NCI-H1092 (cell line): Measurements from ENCODE around the gene TMEM127.
"Not testable (repeated sequence)": the region's sequence is repeated elsewhere in the genome, so short reads cannot be mapped to it uniquely, and the experiment has no call there.

Source experiments
- DNase-seq: peaks from one replicate; lab custom pipeline; 2025; lab: John Stamatoyannopoulos, UW

Gene TMEM127

DNA sequence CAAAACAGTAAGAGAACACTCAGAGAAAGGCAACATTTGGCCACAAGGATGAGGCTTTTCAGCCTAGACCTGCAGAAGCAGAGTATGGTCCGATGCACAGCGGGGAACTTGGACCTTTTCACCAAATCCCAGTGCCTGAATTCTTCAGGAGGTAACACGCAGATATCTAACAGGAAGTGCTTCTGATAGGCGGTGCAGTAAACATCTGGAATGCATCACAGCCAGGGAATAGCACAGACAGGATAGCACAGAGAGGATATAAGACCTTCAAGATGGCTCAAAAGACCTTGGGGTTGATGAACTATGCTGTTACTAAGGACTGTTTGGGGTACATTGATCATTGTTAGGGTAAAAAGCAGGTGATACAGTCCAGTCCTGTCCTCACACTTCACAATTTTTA is 1.7 kb downstream of the TMEM127 start:
- DNase-seq, result no peak

DNA sequence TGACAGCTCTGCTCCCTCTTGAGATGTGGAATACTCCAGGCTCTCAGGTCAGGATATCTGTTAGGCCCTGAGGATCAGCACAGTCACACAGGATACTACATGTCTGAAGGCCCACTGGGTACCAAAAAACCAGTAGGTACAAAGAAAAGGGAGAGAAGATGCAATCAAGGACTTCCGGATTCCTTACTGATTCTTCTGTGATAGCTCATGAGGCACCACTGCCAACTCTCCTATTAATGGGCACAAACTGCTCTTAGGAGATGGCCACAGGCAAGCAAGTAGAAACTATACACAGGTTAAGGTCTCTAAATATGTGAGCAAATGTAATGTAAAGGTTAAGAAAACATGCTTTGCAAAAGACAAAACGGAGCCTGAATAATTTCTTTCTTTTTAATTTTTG is 3.5 kb downstream of the TMEM127 start:
- DNase-seq, result no peak

DNA sequence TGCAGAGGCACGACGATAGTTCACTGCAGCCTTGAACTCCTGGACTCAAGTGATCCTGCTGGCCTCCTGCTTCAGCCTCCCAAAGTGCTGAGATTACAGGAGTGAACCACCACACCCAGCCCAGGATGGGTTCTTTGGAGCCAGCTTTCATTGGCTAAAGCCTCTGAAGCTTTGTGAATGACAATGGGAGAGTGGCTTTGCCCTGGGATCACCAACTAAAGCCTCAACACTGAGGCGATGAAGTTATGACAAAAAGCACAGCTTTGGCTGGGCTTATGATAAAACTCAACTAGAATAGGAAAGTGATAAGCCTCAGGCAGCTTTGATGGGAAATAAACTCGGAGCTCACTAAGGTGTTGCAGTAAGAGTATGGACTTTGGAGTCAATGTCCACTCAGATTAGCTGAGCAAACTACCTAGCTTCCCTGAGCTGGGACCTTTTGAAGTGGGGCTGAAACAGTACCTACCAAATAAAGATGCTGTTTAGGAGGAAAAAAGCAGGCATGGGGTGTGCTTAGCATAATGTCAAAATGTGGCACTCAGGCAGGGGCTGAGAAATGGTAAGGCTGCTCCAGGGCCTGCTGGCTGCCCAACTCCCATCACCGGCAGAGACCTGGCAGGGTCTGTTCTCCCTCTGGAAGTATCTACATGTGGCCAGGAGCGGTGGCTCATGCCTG is 4.3 kb downstream of the TMEM127 start:
- DNase-seq, result no peak

DNA sequence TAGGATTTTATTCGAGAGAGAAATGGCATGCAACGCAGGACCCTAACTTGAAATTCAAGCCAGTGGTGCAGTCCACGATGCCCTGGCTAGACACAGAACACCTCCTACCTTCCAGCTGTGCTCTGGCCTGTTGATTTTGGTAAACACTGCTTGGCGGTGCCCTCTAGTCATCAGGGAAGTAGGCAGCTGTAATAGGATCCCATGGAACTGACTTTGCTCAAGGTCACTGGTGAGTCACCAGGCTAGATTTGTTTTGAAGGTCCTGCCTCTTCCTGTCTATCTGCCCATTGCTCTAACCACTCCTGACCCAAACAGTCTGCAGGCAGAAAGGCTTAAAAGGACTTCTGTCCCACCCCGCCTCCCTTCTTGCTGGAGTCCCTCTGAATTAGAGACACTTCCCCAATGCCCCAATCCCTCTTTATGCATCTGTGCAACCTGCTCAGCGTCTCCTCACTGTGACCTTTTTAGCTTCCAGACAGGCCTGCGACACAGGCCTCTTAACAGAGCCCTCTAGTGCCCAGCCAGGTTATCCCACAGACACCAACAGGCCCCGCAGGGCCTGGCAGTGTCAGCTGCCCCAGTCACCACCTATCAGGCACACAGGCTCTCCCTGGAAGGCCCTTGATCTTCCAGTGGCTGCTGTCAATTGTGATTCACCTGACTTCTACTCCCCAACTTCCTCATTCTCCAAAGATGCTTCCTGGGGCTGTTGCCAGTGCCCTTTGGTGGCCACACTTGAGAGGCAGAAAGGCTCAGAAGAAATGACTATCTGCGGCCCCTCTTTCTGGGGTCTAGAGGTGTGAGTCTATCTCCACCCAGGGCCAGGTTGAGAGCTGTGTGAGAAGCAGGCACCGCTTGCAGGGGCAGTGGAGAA is 5.2 kb downstream of the TMEM127 start:
- DNase-seq, result no peak

DNA sequence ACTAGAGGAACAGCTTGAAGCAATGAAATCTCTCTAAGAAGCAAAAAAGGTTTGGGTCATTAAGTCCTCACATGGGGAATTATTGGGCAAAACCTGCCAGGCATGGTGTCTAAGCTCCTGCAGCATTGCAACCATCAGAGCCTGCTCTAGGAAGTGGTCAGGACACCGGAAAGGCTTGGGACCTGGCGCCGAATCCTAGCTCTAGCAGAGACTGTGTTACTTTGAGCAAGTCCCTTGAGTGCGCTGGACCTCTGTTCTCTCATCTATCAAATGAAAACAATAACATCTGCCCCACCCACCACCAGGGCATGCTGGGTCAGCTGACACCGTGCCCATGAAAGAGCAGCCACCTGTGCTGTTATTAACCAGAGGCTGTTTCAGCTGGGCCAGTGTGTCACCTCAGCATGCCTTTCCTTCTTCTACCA is 6.3 kb downstream of the TMEM127 start:
- no peak for DNase-seq

DNA sequence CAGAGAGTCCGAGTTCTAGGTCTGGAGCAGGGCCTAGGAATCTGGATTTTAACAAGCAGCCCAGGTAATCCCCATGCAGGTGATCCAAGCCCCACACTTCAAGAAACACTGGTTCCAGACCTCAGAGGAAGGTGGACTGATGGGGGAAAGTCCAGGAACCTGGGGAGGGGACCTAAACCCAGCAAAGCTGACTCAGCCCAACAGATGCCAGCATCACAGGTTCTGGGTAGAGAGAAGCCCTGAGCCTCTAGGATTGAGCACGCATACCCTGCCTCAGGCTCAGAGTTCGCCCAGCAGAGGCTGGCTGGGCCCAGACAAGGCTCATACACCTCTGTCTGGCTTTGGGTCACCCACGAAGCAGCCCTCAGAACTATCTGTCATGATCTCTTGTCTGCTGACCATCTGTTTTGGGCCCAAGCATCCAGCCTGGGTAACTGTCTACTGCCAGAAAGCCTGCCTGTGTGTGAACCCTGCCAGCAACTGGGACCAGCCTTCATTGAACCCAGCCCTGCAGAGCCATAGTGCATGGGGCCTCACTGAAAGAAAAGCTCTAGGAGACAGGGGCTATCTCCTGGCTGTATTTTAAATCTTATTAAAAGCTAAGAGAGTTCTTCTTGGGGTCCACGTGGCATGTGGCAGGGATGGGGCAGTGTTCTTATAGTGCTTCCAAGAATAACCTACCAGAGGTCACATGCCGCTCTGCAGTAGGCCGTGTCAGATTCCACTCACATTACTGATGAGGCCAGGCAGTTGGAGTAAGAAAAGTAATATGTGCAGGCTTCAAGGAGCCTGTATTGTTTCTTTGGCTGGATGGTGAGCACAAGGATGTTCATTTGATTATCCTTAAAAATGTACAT is 7.4 kb downstream of the TMEM127 start:
- DNase-seq, result no peak

DNA sequence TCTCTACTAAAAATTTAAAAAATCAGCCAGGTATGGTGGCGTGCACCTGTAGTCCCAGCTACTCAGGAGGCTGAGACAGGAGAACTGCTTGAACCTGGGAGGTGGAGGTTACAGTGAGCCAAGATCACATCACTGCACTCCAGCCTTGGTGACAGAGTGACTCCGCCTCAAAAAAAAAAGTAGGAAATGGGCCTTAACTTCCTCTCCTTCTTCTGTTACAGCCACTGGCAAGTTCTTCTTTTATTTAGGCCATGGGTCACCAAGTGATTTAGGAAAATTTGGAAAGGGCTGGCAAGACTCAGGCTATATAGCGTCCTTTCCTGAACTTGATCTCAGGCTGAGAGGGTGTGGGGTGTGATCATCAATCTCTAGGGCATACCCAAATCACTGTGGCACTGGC is 8.1 kb downstream of the TMEM127 start:
- not testable (repeated sequence) for DNase-seq

DNA sequence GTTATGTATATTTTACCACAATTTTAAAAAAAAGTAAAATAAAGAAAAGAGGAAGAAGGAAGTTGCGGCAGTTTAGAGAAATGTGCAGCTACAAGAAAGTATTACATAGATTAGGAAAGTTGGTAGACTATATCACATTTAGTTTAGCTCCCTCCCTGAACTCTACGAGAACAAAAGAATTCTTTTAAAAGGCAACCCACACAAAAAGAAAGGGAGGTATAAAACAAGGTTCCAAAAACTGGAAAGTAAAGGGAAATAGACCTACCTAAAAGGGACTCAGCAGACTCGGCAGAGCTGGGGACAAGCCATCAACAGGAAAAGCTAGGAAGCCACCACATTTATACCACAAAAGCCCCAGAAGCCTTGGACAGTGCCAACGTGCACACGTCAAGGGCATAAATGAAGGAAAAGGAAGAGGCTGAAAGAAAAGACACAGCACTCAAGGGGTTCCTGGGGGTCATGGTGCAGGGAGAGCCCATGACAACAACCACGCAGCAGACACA is 9.1 kb downstream of the TMEM127 start:
- DNase-seq, result no peak

DNA sequence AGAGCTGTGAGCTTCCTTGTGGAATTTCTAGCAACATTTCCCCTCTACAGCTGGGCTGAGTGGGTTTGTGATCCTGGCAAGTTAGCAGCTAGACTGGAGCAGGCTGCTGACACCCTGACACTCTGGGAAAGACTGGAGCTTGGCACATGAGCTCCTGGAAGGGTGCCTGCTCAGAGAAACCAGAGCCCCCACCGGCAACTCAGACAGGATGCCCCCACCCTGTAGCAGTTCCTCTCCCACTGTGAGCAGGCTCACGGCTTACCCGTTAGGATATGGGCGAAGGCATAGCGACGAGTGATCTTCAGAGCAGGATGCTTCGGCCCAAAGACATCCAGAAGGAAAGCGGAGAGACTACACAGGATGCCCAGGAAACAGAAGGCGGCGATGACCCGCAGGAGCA is 11.2 kb downstream of the TMEM127 start:
- no peak for DNase-seq

DNA sequence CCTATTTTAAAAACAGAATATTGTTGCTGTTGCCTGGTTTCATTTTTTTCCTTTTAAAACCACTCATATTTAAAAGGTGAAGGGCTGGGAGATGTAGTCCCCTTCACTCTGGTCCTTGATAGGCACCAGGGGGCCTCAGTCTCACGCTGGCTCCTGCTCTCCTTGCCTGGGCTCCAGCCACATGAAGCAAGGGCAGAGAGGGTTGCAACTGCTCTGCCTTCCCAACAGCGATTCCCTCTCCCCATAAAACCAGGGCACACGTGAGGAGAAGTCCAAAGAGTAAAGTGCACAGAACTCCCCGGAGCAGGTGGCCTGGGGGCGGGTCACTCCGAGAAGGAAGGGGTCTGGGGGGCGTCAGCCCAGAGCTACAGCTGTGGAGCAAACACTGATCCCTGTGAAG is 12.8 kb downstream of the TMEM127 start:
- DNase-seq, result no peak

DNA sequence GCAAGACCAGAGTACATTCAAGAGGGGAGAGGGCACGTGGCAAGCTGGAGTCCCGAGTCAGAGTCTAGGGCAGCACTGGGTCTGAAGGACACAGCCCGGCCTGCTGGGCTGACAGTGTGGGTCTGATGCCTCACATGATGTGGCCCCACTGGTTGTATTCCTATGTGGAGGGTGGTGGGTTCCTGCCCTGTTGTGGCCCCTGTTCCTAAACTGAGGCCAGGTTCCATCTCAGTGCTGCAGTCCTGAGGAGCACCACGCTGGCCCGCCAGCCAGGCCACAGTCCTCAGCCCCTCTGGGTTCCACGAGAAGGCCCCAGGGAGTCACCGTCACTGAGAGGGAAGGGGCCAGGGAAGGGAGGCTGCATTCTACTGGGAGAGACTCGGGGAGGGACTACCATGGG is 13.3 kb downstream of the TMEM127 start:
- DNase-seq, result no peak

DNA sequence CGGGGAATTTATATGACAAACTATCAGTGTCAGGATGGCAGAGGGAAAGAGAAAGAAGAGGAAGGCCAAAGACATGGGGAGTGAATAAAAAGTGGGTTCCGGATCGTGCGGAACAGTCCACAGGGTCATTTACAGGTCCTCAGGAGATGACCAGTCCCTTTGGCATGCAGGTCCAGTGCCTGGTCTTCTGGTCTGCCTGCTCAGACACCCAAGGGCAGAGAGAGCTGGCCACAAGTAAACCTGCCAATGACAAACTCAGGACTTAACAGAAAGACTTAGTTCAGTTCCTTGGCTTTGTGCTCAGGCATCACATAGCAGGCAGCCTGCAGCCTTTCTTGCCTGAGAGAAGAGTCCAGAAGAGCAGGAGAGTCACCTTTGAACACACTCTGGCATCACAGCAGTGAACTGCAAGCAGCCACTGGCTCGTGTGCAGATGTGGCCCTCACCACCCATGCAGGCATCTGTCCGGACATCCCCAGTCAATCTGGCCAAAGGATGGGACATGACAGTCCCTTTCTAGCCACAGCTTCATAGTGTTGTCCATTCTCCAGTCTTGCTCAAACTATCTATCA is 14.0 kb downstream of the TMEM127 start:
- no peak for DNase-seq

DNA sequence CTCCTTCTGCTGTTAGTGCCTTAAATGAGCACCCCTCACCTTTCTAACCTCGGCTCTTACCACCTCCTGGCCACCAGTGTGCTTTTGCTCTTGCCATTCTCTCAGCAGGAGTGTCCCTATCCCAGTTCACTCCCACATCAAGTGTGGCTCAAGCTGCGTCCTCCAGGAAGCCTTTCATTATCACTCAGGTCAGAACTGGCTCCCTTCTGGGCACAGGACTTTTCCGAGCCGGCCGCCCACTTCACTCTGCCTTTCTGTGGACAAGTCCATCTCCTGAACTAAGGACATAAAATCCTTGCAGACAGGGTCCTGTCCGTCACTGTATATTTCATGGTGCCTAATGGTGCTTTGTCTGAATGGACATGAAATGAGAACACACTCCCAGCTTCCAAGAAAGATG is 15.6 kb downstream of the TMEM127 start:
- no peak for DNase-seq

DNA sequence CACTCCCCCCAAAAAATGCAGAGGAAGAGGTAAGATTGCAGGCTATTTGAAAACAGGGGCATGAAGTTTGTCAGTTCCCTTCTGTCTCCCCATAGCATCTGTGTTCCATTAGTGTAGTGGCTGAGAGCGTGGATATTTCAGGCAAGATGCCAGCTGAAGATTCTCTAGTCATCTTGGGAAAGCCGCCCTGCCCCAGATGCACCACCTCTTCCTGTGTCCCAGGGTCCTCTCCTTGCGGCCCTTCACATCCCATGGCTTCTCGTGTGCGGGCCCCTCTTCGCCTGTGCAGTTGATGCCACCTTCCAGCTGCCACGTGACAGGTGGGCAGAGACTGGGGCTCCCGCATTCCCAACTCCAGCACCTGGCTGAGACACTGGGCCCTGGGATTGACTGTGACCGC is 16.1 kb downstream of the TMEM127 start:
- no peak for DNase-seq

DNA sequence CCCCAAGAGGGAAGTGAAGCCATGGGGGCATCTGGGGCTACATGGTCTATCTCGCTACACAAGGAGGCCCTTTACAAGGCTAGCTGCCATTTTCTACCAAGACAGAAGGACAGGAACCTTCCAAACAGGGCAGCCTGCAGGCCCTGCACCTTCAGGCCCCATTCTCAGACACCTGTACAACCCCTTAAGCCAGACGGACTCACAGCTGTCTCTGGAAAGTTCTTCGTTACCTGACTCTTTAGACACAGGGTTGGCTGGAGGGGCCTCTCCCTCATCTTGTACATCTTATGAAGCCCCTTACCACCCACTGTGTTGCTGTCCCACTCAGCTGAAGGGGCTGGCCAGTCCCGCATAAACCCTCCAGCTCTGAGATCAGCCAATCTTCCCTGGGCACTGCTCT is 17.2 kb downstream of the TMEM127 start:
- no peak for DNase-seq

DNA sequence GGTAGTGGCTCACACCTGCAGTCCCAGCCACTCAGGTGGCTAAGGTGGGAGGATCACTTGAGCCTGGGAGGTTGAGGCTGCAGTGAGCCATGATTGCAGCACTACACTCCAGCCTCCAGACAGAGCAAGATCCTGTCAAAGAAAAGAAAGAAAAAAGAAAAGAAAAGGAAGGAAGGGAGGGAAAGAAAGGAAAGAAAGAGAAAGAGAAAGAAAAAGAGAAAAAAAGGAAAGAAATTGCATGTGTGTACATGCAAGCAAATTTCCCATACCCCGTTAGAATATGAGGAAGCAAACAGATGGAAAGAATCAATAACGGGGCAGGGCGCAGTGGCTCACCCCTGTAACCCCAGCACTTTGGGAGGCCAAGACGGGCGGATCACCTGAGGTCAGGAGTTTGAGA is 17.9 kb downstream of the TMEM127 start:
- no peak for DNase-seq

DNA sequence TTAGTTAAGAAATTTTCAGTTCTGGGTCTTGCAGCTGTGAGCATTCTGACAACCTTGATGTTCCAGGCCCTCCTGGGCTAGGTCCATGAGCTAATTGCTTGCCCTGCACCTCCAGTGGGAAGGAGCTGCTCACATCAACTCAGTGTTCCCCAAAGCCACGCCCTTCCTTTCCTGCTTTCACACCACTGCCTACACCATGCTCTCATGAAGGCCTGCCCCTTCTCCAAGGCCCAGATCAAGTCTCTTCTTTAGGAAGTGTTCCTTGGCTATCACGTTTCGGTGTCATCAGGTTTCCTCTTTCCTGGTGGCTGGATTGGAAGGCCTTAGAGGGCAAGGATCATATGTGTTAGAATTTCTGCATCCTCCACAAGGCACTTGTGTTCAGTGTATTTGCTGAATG is 18.8 kb downstream of the TMEM127 start:
- no peak for DNase-seq

DNA sequence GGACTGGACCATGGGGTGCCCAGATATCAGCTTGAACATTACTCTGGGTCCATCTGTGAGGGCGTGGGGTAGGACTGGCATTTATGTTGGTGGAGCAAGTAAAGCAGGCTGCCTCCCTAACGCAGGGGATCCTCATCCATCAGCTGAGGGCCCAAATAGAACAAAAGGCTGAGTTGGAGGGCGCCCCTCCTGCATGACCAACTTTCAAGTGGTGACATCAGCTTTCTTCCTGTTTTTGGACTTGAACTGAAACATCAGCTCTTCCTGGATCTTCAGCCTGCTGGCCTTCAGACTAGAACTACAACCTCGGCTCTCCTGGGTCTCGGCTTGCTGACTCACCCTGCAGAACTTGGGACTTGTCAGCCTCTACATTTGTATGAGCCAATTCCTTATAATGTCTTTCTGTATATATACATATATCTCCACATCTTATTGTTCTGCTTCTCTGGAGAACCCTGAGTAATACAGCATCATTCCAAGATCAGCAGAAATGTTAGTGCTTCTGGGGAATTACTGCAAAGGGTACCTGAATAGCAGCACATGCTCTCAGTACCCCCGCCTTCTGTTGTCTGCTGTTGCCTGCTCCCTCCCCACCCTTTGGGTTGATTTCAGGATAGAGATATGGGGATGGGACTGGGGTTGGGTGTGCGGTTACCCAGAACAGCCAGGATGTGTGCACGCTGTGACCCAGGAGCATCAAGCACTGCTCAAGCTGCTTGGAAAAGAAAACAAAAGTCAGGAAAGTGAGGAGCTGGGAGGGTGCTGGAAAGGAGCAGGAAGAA is 20.0 kb downstream of the TMEM127 start:
- DNase-seq, result no peak

DNA sequence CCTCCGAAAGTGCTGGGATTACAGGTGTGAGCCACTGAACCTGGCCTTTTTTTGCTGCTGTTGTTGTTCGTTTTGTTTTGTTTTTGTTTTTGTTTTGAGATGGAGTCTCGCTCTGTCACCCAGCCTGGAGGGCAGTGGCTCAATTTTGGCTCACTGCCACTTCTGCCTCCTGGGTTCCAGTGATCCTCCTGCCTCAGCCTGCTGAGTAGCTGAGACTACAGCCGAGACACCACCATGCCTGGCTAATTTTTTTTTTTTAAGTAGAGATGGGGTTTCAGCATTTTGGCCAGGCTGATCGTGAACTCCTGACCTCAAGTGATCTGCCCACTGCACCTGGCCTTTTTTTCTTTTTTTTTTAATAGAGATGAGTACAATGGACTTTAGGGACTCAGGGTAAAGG is 22.0 kb downstream of the TMEM127 start:
- DNase-seq, result no peak

DNA sequence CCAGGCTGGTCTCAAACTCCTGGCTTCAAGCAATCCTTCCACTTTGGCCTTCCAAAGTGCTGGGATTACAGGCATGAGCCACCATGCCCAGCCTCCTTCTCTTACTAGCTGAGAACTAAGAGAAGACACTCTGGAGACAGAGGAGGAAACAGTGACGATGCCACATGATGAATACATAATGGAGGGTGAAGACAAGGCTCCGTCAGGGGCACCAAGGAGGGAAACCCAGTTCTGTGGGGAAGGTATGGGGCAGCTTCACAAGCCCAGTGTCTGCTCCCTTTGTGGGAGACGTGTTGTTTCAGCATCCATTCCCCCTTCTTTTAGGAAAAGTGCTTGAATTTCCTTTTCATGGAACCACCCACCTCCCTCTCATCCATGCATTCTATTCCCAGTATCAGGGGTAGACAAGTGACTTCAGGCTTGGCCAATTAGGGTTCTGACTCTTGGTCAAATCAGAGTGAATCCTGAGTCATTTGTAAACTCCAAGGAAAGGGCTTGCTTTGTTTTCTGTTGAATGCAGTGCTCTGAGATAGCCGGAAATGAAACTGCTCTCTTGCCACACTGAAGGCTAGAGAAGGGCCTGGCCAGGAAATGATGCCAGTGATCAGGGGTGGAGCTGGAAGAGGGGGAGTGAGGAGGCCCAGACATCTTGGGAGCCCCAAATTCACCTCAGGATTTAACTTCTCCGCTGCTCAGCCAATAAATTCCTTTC is 23.7 kb downstream of the TMEM127 start:
- DNase-seq, result no peak

DNA sequence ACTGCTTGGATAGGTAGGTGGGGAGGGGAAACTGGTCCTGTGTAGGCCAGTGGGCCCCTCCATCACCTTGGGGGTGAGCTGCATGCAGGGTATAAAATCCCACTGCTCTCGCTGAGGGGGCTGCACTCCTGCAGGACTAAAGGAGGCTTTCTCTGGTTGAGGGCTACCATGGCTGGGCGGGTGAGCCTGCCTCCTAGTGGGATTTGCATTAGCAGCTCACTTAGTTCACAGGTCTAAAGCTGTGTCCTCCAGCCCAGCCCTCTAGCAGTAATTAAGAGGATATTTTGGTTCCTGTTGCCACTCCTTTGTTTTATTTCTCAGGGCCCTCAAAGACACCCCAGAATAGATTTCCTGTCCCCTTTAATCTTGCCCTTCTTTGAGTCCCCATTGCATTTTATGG is 24.6 kb downstream of the TMEM127 start:
- no peak for DNase-seq
